K562 (cell line): ENCODE results near the gene CCT4. TPM values are rescaled to one million over a fixed set of nuclear protein-coding genes. Genes with fewer than 3 reads are reported as not detected.
A peak's percentile ranks its signal among the peaks of the same experiment; 100 is the strongest.

Source experiments
- ATAC-seq: fragments of 200-7000 bp; cut with Tn5 transposase; 3 replicates; pipeline ENCODE4 v1.9.1; 2020; ENCODE audit warnings: moderate library complexity
- BruUV-seq: library from RNA; stranded (reverse); fragments of 400-500 nt; replicated peaks from 2 replicates; lab custom pipeline; 2021; lab: Mats Ljungman, UMichigan
- CTCF ChIA-PET: fragments of 300-600 bp; formaldehyde crosslinking; extraction: SDS; loops from one replicate; lab custom pipeline; 2021; ENCODE audit warnings: low intra/inter-chr PET ratio; lab: Yijun Ruan, JAX
- POLR2A ChIA-PET: fragments of 300-600, 350-650 bp; sonication (Branson Sonifier 250); formaldehyde crosslinking; extraction: SDS; loops from one replicate; lab custom pipeline; 2021; ENCODE audit warnings: antibody characterized with exemption, inconsistent platforms; lab: Yijun Ruan, JAX
- DNase-seq, 4 experiments: peaks; one replicate each; pipeline versions ENCODE4 v3.0.0 to v3.0.0-alpha.2; 2011 to 2018; ENCODE audit warnings: low spot score in 3 of 4, mixed read lengths in 3 of 4; ENCODE audit errors: extremely low read depth in 1 of 4
- FAIRE-seq: peaks from 2 replicates; lab custom pipeline; 2011; peaks lifted over from hg19 to GRCh38; lab: Jason Lieb, UNC
- H2AFZ ChIP-seq: 2 replicates; pipeline ENCODE4 v1.6.0; 2011; ENCODE audit warnings: low read depth, low read length, control low read depth, inconsistent platforms
- H3K27ac ChIP-seq: fragments of 200-600 bp; 3 replicates; pipeline ENCODE4 v1.8.0; 2011; ENCODE audit warnings: low read depth, mild to moderate bottlenecking, control low read depth, inconsistent platforms, low read length, moderate library complexity, mixed read lengths; ENCODE audit errors: extremely low read depth
- H3K27me3 ChIP-seq, 2 experiments: fragments of 300-600 bp in 1 of 2; 2 replicates in 1 of 2; 3 replicates in 1 of 2; pipeline versions ENCODE4 v1.6.0 to v1.8.0; 2011; ENCODE audit warnings: inconsistent platforms in 2 of 2, low read length in 2 of 2, mild to moderate bottlenecking in 1 of 2, mixed read lengths in 1 of 2, moderate library complexity in 1 of 2; ENCODE audit not compliant: control insufficient read depth in 2 of 2, insufficient read depth in 2 of 2
- H3K36me3 ChIP-seq: fragments of 300-600 bp; 3 replicates; pipeline ENCODE4 v1.8.0; 2011; ENCODE audit warnings: mild to moderate bottlenecking, low read length, inconsistent platforms; ENCODE audit not compliant: control insufficient read depth, insufficient read depth
- H3K4me1 ChIP-seq, 2 experiments: fragments of 200-600 bp in 1 of 2; replicated peaks in 1 of 2; 2 replicates in 1 of 2; 3 replicates in 1 of 2; pipeline versions ENCODE4 v1.5.1 to v1.8.0; 2011; ENCODE audit warnings: inconsistent platforms in 2 of 2, low read length in 2 of 2, mild to moderate bottlenecking in 1 of 2, mixed read lengths in 1 of 2, moderate library complexity in 1 of 2; ENCODE audit not compliant: control insufficient read depth in 2 of 2, insufficient read depth in 2 of 2
- H3K4me2 ChIP-seq: 2 replicates; pipeline ENCODE4 v1.6.1; 2011; ENCODE audit warnings: low read length, control low read depth, inconsistent platforms, mixed read lengths; ENCODE audit not compliant: insufficient read depth
- H3K4me3 ChIP-seq: fragments of 200-600 bp; sonication (generic), shearing (Covaris generic); 2 replicates; pipeline ENCODE4 v1.5.1; 2016; ENCODE audit warnings: control low read depth, inconsistent platforms
- H3K79me2 ChIP-seq: fragments of 200-600 bp; 3 replicates; pipeline ENCODE4 v1.8.0; 2011; ENCODE audit warnings: low read length, inconsistent platforms; ENCODE audit not compliant: control insufficient read depth, insufficient read depth
- H3K9ac ChIP-seq, 2 experiments: 2 replicates each; pipeline versions ENCODE4 v1.6.0 to v1.6.1; 2011; ENCODE audit warnings: low read depth in 2 of 2, low read length in 2 of 2, control low read depth in 1 of 2, inconsistent platforms in 1 of 2, mild to moderate bottlenecking in 1 of 2, mixed read lengths in 1 of 2; ENCODE audit not compliant: insufficient read depth in 1 of 2
- H3K9me1 ChIP-seq: one replicate; pipeline ENCODE4 v1.6.0; 2011; ENCODE audit warnings: inconsistent platforms, mild to moderate bottlenecking, low read length, moderate library complexity; ENCODE audit not compliant: control insufficient read depth, insufficient read depth
- H3K9me3 ChIP-seq: replicated peaks from 2 replicates; pipeline ENCODE4 v1.5.1; 2011; ENCODE audit warnings: low read depth, low read length, inconsistent platforms; ENCODE audit not compliant: control insufficient read depth, insufficient read depth
- H4K20me1 ChIP-seq: replicated peaks from 2 replicates; pipeline ENCODE4 v1.6.1; 2011; ENCODE audit warnings: low read length, inconsistent platforms, mixed read lengths; ENCODE audit not compliant: control insufficient read depth, insufficient read depth
- POLR3G ChIP-seq: IDR thresholded peaks from 2 replicates; pipeline ENCODE4 v1.6.1; 2011; ENCODE audit not compliant: insufficient read length, insufficient replicate concordance; ENCODE audit errors: extremely low read depth
- ZNF592 ChIP-seq: fragments of 450-650 bp; IDR thresholded peaks from 2 replicates; pipeline ENCODE4 v1.6.1; 2017; ENCODE audit warnings: antibody characterized with exemption, mild to moderate bottlenecking
- WGBS: fragments of 100-300 bp; shearing (Covaris generic); methylation state at CpG from one replicate; pipeline ENCODE4 v1.1.6; 2016; ENCODE audit warnings: low coverage, mixed read lengths; ENCODE audit not compliant: insufficient coverage; ENCODE audit errors: missing lambda C conversion rate; 5-methylcytosine and 5-hydroxymethylcytosine counted together
- in situ Hi-C: fragments of 300-500 bp; cut with MboI; formaldehyde crosslinking; loops from 4 replicates; pipeline ENCODE4 v1.15.0; 2018; ENCODE audit warnings: inconsistent platforms, mixed read lengths
- intact Hi-C: fragments of 100-400 bp; cut with micrococcal nuclease; formaldehyde crosslinking; loops from 2 replicates; pipeline ENCODE4 v1.14.2; 2022
- polyA plus RNA-seq, 8 experiments: library from polyadenylated mRNA; depleted of rRNA in 4 of 8; stranded (reverse) in 5 of 8; unstranded in 3 of 8; fragments of >200 nt; fragmentation: Nextera tagmentation in 2 of 8; fragmentation: Illumina TruSeq in 1 of 8; extraction: Ambion mirVana in 2 of 8; extraction: Trizol in 1 of 8; gene quantifications; 2 replicates each; pipeline versions ENCODE4 v1.2.1 to v1.2.3, GENCODE V29; 2011 to 2014; ENCODE audit warnings: inconsistent platforms in 1 of 8, missing spikeins in 1 of 8
- total RNA-seq, 7 experiments: library from RNA; depleted of rRNA in 6 of 7; stranded (reverse); fragments of >200 nt in 6 of 7; fragmentation: Illumina TruSeq in 2 of 7; extraction: Trizol in 2 of 7; gene quantifications; 2 replicates each; pipeline versions ENCODE4 v1.2.1 to v1.2.3, GENCODE V29; 2011 to 2021; ENCODE audit warnings: low replicate concordance in 1 of 7

CCT4 gene
- total and polyA plus RNA-seq, 9 of the 15 experiments (the other 6 are each of a cell fraction or from before 2014, with no cell fraction given) = 101 to 368 (median 303) TPM

- no TSS peak for BruUV-seq
- Histone ChIP-seq H3K27me3 (no peaks in the 10 kb centered on the region), H3K79me2 (no peaks in the 10 kb centered on the region), H3K4me3 (no peak overlapping the region), H2AFZ (no peak overlapping the region), H3K9ac (no peak overlapping the region), H4K20me1 (no peaks in the 10 kb centered on the region), H3K4me1 (peaks cover 0 to 17% of the 10 kb centered on the region in 2 experiments; a peak in 3 of 5 replicates), H3K9me1 (no peaks in the 10 kb centered on the region), H3K27ac (no peak overlapping the region), H3K4me2 (no peak overlapping the region), H3K9me3 (no peaks in the 10 kb centered on the region), H3K36me3 (no peaks in the 10 kb centered on the region)
- 63% methylated on average over 8 of the region's 8 CpGs for WGBS
- ChIA-PET POLR2A (no interaction called here), CTCF (no interaction called here)
- peak; percentile 56; the same call in 1 of the 2 replicates for TF ChIP-seq ZNF592
- TF ChIP-seq POLR3G = no peak
- ATAC-seq = no peak
- intact Hi-C loops = no loop called here
- FAIRE-seq = no peak
- in situ Hi-C loops = no loop called here
- no peak for DNase-seq
Observed at GRCh38 chr2:61926531-61927477, 38.3 kb upstream of the CCT4 start.
